Type B pancreatic cell (in vitro differentiated cells): ENCODE measurements around the gene CHADL. TPM values are rescaled to one million over a fixed set of nuclear protein-coding genes. Genes with fewer than 3 reads are reported as not detected.

Source experiments
- DNase-seq: peaks from one replicate; pipeline ENCODE4 v3.0.0; 2021; ENCODE audit warnings: mixed read lengths; ENCODE audit not compliant: unreplicated experiment; ENCODE audit errors: extremely low spot score
- H3K27ac Mint-ChIP-seq: 2 replicates; pipeline ENCODE4 v1.8.0; 2021; ENCODE audit warnings: mild to moderate bottlenecking, mixed read lengths
- H3K27me3 Mint-ChIP-seq: 2 replicates; pipeline ENCODE4 v1.8.0; 2021; ENCODE audit warnings: mixed read lengths
- H3K36me3 Mint-ChIP-seq: 2 replicates; pipeline ENCODE4 v1.8.0; 2021; ENCODE audit warnings: mixed read lengths
- H3K4me1 Mint-ChIP-seq: one replicate; pipeline ENCODE4 v1.8.0; 2021; ENCODE audit warnings: mixed read lengths; ENCODE audit not compliant: unreplicated experiment
- H3K4me3 Mint-ChIP-seq: 2 replicates; pipeline ENCODE4 v1.8.0; 2021; ENCODE audit warnings: mild to moderate bottlenecking, mixed read lengths
- H3K9me3 Mint-ChIP-seq: 2 replicates; pipeline ENCODE4 v1.8.0; 2021; ENCODE audit warnings: mixed read lengths
- CTCF ChIP-seq: fragments of 200-600 bp; sonication (generic); conservative IDR thresholded peaks from 2 replicates; pipeline ENCODE4 v1.5.0; 2021; ENCODE audit warnings: antibody characterized with exemption, mild to moderate bottlenecking
- total RNA-seq: library from RNA; stranded (reverse); gene quantifications from 2 replicates; pipeline ENCODE4 v1.2.1, GENCODE V29; 2021; ENCODE audit warnings: low replicate concordance

CHADL gene
- total RNA-seq, 1 donor from 2014 or later, result 1.1 TPM

- peak overlapping the region; percentile 79 for H3K4me3 Mint-ChIP-seq
These were observed 1.9 kb downstream of the CHADL start for GRCh38 chr22:41238570-41239442.

GRCh38 chr22:41237707-41238569, 2.8 kb downstream of the CHADL start:
- Mint-ChIP-seq H3K27ac (no peak overlapping the region), H3K36me3 (no peaks in the 10 kb centered on the region), H3K27me3 (peaks cover 3% of the 10 kb centered on the region), H3K9me3 (no peaks in the 10 kb centered on the region), H3K4me1 (peaks cover 4% of the 10 kb centered on the region), H3K4me3 (no peak overlapping the region)
- DNase-seq, result no peak
- TF ChIP-seq CTCF, result peak; percentile 64

More at GRCh38 chr22:41238570-41239442, 1.9 kb downstream of the CHADL start:
- Mint-ChIP-seq H3K27me3 (peaks cover 3% of the 10 kb centered on the region), H3K9me3 (no peaks in the 10 kb centered on the region), H3K4me1 (peaks cover 4% of the 10 kb centered on the region), H3K36me3 (no peaks in the 10 kb centered on the region), H3K27ac (no peak overlapping the region)
- TF ChIP-seq CTCF, result no peak
- no peak for DNase-seq

- H3K36me3 Mint-ChIP-seq, result no peaks in the 10 kb centered on the region
- no peak for TF ChIP-seq CTCF
- no peak for DNase-seq
- peak overlapping the region; percentile 67 for H3K4me3 Mint-ChIP-seq
- peaks cover 3% of the 10 kb centered on the region for H3K27me3 Mint-ChIP-seq
- H3K27ac Mint-ChIP-seq, result no peak overlapping the region
- peaks cover 4% of the 10 kb centered on the region for H3K4me1 Mint-ChIP-seq
- H3K9me3 Mint-ChIP-seq, result no peaks in the 10 kb centered on the region
These were observed 3.6 kb downstream of the CHADL start for GRCh38 chr22:41237036-41237706.

- DNase-seq, result no peak
- no peak for TF ChIP-seq CTCF
- Mint-ChIP-seq H3K4me1 (peaks cover 4% of the 10 kb centered on the region), H3K27me3 (peaks cover 3% of the 10 kb centered on the region), H3K4me3 (no peak overlapping the region), H3K27ac (no peak overlapping the region), H3K36me3 (no peaks in the 10 kb centered on the region), H3K9me3 (no peaks in the 10 kb centered on the region)
These were observed 5.7 kb downstream of the CHADL start for GRCh38 chr22:41234815-41235695.

- no peaks in the 10 kb centered on the region for H3K4me1 Mint-ChIP-seq
- no peak overlapping the region for H3K4me3 Mint-ChIP-seq
- no peaks in the 10 kb centered on the region for H3K9me3 Mint-ChIP-seq
- no peak overlapping the region for H3K27ac Mint-ChIP-seq
- no peaks in the 10 kb centered on the region for H3K27me3 Mint-ChIP-seq
- no peaks in the 10 kb centered on the region for H3K36me3 Mint-ChIP-seq
- no peak for DNase-seq
- TF ChIP-seq CTCF, result no peak
These were observed 9.4 kb downstream of the CHADL start for GRCh38 chr22:41231369-41231768.
